IPS DF 19.7 (cell line): ENCODE data around the gene ZNF584.

Source experiments
- DNase-seq: peaks from one replicate; pipeline ENCODE4 v3.0.0-alpha.2; 2013; ENCODE audit warnings: low read depth, low spot score

ZNF584 gene

DNA sequence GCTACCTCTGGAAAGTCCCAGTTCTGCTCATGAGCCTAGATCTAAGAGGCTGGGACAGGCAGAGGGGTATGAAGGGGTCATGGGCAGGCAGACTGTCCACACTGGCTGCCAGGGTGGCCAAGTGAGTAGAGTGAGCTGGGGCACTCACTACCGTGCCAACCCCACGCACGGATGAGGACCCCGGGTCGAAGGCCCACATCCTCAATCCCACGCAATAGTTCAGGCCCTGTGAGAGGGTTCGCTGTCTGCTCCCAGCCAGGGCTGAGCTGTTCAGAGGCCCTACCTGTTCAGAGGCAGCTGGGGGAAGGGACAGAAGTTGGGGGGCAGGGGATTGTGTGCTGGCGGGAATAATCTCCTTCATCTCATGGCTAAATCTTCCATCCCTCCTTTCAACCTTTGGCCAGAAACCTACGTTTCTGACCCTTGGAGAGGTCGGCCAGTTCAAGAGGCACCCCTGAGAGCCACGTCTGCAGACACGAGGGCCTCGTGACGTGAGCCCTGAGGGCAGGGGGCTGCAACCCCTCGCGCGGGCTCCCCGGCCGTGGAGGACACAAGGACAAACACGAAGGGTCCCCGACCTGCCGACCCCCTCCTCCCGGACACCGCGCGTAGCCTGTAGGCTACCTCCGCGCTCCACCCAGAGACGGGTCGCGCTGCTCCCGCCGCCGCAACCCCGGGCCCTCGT is 22.4 kb upstream of the ZNF584 start:
- DNase-seq: no peak

DNA sequence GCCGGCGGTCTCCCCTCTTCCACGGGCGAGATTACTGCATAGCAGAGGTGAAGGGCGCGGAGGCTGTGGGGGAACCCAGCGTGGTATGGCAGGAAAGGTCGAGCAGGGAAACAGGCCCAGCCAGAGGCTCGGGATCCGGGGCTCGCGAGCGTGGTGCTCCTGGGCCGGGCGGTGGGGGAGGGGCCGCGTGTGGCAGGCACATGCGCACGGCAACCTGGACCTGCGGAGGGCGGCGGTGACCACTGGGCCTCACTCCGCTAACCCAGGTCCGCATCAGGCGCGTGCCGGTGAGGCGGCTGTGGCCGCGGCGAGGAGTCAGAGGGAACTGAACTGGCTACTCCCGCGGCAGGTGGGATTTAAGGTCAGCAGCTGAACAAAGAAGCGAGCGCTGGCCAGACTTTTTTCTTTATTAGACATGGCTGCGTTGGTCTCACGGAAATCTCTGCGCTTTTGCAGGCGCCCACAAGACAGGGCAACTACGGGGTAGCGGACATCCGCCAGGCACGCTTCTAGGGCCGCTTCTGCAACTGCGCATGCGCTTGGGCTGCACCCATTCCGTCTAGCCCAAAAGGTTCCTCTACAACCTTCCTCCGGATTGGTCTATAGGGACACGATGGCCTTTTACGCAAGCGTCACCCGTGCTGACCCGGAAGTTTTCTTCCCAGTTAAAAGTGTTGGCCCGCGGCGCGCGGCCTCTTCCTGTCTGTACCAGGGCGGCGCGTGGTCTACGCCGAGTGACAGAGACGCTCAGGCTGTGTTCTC is 21.7 kb upstream of the ZNF584 start, which contains the start of gene RPS5:
TSS of gene RPS5 (plus strand) at position 694 of the 762 bp plus-strand sequence. CDS start 869 bp downstream, outside the sequence.
- DNase-seq: peak; percentile 98

DNA sequence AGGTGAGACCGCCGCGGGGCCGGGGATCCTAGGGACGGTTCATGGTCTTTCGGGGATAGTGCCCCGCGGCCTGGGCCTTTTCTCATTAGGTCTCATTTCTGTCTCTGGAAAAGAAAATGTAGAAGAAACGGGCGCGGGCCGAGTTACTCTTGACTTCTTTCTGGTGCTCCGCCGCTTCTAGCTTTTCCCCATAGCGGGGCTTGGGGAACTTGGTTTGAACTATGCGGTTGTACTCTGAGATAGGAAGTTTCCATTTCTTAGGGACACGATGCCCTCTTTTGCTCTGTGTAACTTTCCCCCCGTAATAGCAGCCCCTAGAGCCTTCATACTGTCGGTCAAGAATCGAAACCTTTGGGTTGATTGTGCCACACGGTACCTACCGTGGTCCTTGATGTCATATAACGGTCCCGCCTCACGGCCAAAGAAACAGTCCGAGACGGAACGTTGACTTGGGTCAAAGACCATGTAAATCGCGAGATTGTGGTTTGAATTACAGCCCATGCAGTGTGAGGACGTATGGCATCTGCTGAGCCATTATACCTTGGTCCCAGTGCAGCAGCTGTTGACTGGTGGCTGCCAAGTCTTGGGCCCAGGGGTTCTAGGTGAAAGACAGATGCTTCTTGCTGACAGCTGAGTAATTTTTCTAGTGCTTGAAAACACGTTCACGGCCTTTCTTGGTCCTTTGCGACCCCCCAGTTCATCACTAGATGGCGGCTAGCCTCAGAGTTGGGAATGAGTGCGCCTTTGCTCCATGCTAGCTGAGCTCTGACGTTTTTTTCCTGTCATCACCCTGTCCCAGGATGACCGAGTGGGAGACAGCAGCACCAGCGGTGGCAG is 20.9 kb upstream of the ZNF584 start:
- no peak for DNase-seq

DNA sequence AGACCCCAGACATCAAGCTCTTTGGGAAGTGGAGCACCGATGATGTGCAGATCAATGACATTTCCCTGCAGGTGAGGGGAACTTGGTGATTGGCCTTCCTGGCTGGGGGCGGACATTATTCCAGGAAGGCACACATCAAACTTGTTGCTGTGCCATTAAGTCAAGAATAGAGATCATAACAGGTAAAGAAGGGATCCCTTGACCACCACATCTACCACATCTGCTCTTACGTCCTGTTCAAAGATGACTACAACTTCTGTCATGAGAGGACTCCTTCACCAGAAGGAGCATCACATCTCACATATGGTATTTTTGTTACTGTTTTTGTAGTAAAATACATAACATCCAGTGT is 20.3 kb upstream of the ZNF584 start:
- DNase-seq: no peak

DNA sequence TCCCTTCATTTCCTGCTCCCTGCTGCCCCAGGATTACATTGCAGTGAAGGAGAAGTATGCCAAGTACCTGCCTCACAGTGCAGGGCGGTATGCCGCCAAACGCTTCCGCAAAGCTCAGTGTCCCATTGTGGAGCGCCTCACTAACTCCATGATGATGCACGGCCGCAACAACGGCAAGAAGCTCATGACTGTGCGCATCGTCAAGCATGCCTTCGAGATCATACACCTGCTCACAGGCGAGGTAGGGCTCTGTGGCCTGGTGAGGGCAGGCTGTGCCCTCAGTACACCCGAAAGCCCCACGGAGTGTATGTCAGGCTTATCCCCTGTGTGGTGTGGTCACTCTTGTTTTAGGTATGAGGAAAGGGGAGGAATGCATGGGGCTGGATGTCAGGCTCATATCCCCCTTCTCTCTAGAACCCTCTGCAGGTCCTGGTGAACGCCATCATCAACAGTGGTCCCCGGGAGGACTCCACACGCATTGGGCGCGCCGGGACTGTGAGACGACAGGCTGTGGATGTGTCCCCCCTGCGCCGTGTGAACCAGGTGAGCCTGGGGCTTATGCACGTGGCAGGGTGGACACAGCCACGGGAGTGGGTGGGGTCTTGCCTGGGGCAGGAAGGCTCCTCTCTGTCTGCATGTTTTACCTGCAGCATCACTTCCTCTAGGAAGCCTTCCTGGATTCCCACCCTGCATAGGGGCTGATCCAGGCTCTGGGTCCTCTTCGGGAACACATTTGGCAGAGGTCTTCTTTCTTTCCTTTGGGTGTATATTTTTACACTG is 15.3 kb upstream of the ZNF584 start:
- no peak for DNase-seq

DNA sequence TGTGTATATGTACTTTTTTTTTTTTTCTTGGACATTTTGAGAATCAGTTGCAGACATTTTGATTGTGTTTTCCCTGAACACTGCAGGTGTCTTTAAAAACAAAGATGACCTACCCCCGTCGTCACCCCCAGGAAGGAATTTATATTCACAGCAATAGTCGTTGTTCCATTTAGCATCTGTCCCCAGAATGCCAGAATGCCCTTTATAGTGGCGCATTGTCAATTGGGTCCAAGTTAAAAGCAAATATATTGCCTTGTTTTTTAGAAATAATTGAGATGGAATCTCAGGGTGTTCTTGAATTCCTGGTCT is 14.8 kb upstream of the ZNF584 start:
- DNase-seq: no peak

DNA sequence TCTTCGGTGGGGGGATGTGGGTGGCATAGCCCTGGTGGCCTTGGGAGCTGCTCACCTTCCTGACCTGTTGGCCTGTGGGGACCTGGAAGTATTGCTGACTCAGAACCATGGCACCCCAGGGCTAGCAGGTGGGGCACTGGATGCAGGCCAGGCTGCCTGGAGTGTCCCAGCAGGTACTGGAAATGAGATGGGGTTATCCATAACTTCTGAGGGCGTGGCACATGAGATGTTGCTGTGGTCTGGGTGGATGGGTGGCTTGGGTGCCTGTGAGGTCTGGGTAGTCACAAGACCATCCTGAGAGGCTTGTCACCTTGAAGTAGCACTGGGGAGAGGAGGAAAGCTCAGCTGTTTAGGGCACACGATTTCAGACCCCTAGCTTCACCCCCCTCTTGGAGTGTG is 13.6 kb upstream of the ZNF584 start:
- DNase-seq: no peak

DNA sequence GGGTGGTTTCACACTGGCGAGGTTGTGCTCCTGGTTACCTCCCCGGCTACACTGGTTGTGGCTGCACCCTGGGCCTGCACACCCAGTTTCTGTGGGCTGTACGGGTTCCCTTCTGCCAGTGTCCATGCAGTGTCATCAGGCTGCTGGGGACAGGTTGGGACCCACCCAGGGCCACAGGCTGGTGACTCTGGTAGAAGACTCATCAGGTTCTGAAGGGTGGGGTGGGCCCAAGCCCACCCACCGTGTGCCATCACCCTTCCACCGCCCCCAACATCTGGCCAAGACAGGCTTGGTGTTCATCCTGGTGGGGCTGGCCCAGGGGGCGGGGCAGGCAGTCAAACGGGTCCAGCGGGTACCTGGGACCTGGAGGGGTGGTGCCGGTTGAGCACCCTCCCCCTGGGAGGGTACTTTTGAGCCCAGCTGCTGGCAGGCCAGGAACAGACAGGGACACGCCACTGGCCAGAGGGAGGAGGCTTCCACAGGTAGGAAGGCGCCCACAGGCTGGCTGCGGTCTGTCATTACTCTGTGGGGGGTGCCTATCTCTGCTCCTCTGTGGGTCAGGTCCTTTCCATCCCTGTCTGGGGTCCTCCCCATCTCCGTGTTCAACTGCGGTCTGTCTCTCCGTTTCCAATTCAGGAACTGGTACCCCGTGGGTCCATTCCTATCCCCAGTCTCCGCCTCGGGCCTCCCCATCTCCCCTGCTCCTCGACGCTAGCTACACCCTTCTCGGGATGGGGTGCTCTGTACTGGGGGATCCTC is 13.1 kb upstream of the ZNF584 start, which contains the start of gene RNF225:
TSS of gene RNF225 (plus strand) at position 437 of the 759 bp plus-strand sequence. CDS start 434 bp downstream, outside the sequence.
- DNase-seq: no peak

DNA sequence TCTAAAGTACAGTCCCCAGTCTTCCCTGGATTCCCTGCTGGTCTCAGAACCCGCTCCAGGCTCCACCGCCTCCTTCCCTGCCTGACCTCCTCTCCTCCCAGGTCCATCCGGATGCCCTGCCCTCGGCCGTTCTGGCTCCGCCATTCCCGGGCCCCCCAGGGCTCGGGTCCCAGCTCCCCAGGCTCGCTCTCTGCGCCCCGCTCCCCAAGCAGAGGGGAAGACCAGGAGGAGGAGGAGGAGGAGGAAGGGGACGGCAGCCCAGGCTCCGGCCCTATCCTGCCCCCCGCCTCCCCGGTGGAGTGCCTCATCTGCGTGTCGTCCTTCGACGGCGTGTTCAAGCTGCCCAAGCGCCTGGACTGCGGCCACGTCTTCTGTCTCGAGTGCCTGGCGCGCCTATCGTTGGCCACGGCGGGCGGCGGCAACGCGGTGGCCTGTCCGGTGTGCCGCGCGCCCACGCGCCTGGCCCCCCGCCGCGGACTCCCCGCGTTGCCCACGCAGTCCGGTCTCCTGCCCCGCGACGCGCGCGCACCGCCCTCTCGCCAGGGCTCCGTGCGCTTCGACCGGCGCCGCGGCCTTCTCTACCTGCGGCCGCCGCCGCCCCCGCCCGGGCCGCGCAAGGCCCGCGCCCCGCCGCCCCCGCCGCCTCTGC is 12.3 kb upstream of the ZNF584 start:
- DNase-seq: no peak

DNA sequence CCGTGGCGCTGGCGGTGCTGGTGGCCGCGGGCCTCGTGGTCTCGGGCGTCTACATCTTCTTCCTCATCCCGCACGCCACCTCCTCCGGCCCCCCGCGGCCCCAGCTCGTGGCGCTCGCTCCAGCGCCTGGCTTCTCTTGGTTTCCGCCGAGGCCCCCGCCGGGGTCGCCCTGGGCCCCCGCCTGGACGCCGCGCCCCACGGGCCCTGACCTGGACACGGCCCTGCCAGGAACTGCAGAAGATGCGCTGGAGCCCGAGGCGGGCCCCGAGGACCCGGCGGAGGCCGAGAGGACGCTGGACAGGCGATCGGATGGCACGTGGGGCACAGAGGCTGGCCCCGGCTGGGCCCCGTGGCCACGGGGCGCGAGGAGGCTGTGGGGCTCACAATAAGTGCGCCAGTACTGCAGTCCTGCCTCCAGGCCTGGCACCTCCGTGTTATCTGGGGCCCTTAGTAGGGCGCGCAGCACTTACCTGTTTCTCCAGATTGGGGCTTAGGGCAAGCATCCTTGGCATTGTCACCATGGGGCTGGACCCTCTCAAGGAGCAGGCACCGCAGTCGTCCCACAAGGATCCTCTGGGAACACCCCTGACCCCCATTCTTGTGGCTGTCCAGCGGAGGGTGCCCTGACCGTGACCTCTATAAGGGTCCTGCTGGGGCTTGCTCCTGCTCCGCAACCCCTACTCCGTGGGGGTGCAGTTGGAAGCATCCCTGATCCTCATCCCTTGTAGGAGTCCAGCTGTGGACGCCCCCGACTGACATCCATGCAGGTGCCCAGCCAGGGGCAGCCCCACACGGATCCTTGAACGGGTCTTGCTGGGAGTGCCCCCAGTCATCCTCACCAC is 11.5 kb upstream of the ZNF584 start:
- no peak for DNase-seq

DNA sequence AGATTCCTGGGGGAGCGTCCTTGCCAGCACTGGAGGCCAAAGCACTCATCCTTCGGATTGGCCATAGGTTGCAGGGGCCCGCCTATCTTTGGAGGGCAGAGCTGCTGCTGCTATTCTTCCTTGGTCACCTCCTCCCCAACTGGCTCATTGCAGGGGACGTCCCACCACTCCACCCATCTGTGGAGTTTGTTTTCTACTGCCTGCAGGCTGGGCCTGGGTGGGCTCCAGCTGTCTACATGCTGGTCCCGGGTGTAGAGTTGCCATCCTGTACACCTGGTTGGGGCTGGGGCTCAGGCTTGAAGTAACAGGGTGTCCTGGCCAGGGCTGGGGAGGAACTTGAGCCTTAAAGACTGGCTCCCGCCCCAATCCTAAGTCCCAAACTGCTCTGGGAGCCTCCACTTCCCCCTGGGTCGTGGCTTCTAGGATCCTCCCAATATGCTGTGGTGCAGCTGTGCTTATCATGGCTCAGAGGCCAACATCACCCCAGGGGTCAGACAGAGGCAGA is 10.9 kb upstream of the ZNF584 start:
- DNase-seq: no peak

DNA sequence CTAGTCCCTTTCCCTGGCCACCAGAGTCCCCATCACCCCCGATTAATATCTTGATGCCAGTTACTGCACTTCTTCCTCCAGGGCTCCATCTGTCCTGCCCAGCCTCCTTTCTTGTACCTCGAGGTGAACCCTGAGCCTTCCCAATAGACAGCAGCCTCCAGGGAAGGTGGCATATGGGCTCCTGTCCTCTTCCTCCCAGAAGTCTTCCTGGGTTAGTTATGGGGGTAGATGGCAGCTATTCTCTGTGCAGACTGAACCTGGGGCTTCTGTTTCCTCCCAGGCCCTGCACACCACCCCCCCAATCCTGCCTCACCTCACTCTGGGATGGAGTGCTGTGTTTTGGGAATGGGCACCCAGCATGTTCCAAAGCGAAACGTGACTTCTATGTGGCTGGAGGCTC is 10.4 kb upstream of the ZNF584 start:
- no peak for DNase-seq

DNA sequence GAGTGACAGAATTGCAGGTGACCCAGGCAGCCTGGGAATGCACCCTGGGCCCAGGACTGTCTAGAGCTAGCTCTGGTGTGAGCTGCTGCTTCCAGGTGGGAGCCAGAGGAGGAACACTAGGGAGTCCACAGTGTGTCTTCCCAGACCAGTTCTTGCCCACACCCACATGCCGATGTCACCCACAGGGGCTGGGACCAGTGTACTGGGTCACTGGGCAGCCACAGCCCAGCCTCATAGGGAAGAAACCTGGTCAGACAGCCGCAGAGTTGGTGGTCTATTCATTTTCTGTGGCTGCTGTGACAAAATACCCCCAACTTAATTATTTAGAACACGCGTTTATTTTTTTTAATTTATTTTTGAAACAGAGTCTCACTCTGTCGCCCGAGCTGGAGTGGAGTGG is 9.9 kb upstream of the ZNF584 start:
- DNase-seq: no peak

DNA sequence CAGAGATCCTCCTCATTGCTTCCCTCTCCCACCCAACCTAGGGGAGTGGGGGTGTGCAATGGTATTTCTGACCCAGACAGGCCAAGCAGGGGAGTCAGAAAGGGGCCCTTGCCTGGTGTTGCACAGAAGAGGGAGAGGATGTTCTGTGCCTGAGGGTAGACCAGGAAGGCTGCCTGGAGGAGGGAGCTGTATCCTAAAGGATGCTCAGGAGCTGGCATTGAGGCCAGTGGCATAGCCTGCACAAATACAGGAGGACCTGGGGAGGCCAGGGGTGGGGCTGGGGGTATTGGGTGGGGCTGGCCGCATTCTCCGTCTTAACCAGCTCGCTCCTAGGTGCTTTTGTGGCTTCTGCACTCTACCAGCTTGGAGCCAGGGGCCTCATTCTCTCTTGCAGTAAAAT is 8.5 kb upstream of the ZNF584 start:
- no peak for DNase-seq

DNA sequence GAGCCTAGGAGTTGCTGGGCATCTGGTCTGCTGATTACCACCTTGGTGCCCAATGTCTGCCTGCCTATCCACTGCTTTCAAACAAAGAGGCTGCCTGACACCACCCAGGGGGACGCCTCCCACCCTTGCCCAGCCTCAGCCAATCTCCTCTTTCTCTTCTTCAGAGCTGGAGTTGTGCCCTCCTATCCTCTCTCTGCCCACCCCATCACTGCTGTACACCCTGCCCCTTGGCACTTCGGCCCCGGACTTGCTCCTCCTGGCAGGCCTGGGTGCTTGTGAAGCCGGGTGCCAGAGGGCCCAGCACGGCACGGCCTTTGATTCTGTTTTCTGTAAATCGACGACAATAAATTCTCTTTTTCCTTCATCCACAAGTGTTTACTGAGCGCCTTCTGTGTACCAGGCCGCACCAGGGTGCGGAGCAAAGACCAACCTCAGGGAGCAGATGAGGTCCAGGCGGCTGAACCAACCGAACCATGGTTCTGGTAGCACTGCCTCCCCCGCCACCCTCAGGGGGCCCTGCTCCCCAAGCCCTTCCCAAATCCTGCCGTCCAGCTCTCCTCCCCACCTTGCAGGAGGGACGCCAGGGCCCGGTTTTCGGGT is 8.0 kb upstream of the ZNF584 start:
- no peak for DNase-seq

DNA sequence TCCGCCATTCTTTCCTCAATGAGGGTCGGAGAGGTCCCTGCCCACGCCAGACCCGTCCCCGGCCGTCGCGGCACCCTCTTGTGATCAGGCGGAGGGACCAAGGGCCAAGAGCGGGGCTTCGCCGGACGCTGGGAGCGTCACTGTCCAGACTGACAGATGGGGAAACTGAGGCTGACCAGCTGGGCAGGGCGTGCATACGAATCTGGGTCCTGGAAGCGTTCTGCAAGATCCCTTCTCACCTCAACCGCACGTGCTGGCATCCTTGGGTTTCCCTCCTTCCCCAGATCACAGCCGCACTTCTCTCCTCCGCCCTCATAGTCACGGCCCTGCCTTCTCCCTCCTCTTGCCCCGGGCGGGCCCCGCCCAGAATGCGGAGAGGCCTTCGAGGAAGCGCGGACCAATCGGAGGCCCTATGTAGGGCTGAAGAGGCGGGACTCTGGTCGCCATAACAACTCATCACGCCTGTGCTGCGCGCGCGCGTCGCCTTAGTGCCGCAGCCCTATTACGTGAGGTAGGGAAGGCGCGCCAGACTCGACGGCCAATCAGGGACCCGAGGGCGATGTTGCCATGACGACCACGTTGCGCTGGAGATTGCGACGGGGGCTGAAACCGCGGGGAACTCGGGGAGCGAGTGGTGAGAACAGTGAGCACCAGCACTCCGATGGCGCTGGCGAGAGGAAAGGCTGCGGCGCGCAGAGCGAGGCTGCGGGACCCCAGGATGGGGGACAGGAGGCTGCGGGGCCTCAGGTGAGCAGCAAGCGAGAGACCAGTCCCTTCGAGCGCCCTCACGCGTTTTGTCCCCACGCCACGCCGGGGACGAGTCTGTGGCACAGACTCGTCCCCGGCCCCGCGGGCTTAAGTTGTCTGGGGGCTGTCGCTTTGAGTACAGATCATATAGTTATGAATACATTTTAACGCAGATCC is 7.3 kb upstream of the ZNF584 start:
- peak; percentile 96 for DNase-seq

DNA sequence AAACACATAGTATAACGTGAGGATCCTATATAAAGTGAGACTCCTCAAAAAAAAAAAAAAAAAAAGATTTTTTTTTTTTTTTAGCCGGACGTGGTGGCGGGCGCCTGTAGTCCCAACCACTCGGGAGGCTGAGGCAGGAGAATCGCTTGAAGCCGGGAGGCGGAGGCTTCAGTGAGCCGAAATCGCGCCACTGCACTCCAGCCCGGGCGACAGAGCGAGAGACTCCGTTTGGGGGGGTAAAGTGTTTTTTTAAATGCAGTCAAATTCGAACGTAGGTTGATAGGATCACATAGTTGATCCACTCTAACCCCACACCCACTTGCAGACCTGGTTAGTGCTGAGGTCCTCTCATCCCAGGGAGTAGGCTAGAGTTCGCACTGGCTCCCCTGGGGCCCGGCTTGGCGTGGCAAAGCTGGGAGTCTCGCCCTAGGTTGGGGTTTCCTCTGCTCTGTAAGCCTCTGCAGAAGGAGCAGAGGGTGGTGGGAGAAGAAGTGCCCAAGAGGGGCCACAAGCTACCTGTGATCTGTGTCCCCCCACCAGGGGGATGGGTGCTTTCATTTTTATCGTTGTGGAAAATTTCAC is 6.5 kb upstream of the ZNF584 start:
- no peak for DNase-seq
